Thymus (tissue), 11 donors: ENCODE results near the gene OR2V2. TPM values are rescaled to one million over a fixed set of nuclear protein-coding genes. Genes with fewer than 3 reads are reported as not detected.

Experiments
- DNase-seq, 9 donors: peaks; one replicate each; pipeline ENCODE4 v3.0.0-alpha.2; 2013; ENCODE audit warnings: low spot score in 9 of 9, low read depth in 6 of 9, missing footprints in 1 of 9
- H3K27ac ChIP-seq, 2 donors: one replicate each; pipeline ENCODE4 v1.5.1; 2013; ENCODE audit warnings: control low read depth in 1 of 2, low read depth in 1 of 2, low read length in 1 of 2, mild to moderate bottlenecking in 1 of 2, moderate library complexity in 1 of 2
- H3K27me3 ChIP-seq, 2 donors: one replicate each; pipeline ENCODE4 v1.5.1; 2013; ENCODE audit warnings: low read length in 1 of 2; ENCODE audit not compliant: control insufficient read depth in 2 of 2, insufficient read depth in 1 of 2
- H3K36me3 ChIP-seq, 2 donors: one replicate each; pipeline ENCODE4 v1.5.1; 2013; ENCODE audit warnings: low read length in 1 of 2, mild to moderate bottlenecking in 1 of 2, moderate library complexity in 1 of 2; ENCODE audit not compliant: control insufficient read depth in 2 of 2, insufficient read depth in 2 of 2
- H3K4me1 ChIP-seq, 2 donors: one replicate each; pipeline ENCODE4 v1.5.1; 2013; ENCODE audit warnings: low read length in 2 of 2; ENCODE audit not compliant: control insufficient read depth in 2 of 2, insufficient read depth in 2 of 2
- H3K4me3 ChIP-seq, 2 donors: one replicate each; pipeline ENCODE4 v1.5.1; 2013; ENCODE audit warnings: low read length in 2 of 2, control low read depth in 1 of 2, mild to moderate bottlenecking in 1 of 2
- H3K9me3 ChIP-seq, 2 donors: one replicate each; pipeline ENCODE4 v1.5.1; 2013; ENCODE audit warnings: low read length in 1 of 2, mild to moderate bottlenecking in 1 of 2; ENCODE audit not compliant: control insufficient read depth in 2 of 2, insufficient read depth in 1 of 2
- WGBS: extraction: QIAGEN DNeasy Blood & Tissue Kit; methylation state at CpG from one replicate; pipeline ENCODE4 v1.1.7; 2013; 5-methylcytosine and 5-hydroxymethylcytosine counted together
- polyA plus RNA-seq: library from polyadenylated mRNA; stranded (reverse); fragments of 200-250 nt; gene quantifications from one replicate; pipeline ENCODE4 v1.2.3, GENCODE V29; 2013
- total RNA-seq: library from RNA; stranded (reverse); fragments of 120-200 nt; gene quantifications from one replicate; pipeline ENCODE4 v1.2.4, GENCODE V29; 2013
- donor health status: healthy.

OR2V2 gene
- total and polyA plus RNA-seq, 2 donors, result under 0.01 to 0.05 TPM

DNA sequence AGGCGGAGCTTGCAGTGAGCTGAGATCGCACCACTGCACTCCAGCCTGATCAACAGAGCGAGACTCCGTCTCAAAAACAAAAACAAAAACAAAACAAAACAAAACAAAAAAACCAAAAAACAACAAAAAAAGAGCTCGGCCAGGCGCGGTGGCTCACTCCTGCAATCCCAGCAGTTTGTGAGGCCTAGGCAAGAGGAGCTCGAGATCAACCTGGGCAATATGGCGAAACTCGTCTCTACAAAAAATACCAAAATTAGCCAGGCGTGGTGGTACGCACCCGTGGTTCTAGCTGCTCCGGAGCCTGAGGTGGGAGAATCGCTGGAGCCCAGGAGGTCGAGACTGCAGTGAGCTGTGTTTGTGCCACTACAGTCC, 37.4 kb downstream of the OR2V2 start:
- Histone ChIP-seq H3K9me3 (peaks cover 1 to 11% of the 10 kb centered on the region in 2 donors), H3K27ac (no peak overlapping the region), H3K4me1 (peaks cover 9 to 45% of the 10 kb centered on the region in 2 donors), H3K27me3 (peaks cover 9 to 86% of the 10 kb centered on the region in 2 donors), H3K4me3 (no peak overlapping the region), H3K36me3 (no peaks in the 10 kb centered on the region)
- 80% methylated on average over 16 of the region's 16 CpGs for WGBS
- DNase-seq, result no peak

DNA sequence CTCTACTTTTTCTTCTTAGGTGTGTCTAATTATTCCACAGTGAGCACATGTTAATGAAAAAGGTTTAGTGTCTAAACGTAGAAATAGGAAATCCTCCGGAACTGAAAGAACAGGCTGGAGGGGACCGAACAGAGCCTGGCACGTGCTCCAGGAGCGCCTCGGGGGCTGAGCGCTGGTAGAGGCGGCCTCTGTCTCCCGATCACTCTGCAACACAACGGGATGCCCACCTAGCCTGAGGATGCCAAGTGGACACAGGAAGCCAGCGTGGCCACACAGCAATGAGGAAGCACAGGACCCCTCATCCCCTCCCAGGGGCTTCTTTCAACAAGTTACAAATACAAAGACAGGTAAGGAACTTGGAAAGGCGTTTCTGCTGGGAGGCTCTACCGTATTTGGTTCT, 38.2 kb downstream of the OR2V2 start:
- Histone ChIP-seq H3K4me1 (peaks cover 14 to 52% of the 10 kb centered on the region in 2 donors), H3K4me3 (no peak overlapping the region), H3K27ac (no peak overlapping the region), H3K9me3 (peaks cover 1 to 11% of the 10 kb centered on the region in 2 donors), H3K27me3 (peaks cover 13 to 86% of the 10 kb centered on the region in 2 donors), H3K36me3 (no peaks in the 10 kb centered on the region)
- DNase-seq, result no peak
- 95% methylated on average over 13 of the region's 13 CpGs for WGBS

DNA sequence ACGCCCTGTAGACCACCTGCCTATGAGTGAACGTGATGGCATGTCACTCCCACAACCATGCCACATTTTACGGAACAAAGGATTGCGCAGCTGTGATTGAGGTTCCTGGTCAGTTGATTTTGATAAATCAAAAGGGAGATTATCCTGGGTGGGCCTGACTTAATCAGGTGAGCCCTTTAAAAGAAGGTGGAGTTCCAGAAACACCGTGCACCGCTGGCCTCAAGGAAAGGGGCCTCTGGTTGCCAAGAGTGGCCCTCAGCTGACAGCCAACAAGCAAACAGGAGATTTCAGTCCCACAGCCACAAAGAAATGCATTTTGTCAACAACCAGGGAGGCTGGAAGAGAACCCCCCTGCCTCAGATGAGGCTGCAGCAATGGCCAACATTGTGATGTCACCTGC, 38.6 kb downstream of the OR2V2 start:
- peaks cover 14 to 57% of the 10 kb centered on the region in 2 donors for H3K4me1 ChIP-seq
- H3K27ac ChIP-seq, result no peak overlapping the region
- peaks cover 1 to 11% of the 10 kb centered on the region in 2 donors for H3K9me3 ChIP-seq
- peaks cover 13 to 88% of the 10 kb centered on the region in 2 donors for H3K27me3 ChIP-seq
- no peaks in the 10 kb centered on the region for H3K36me3 ChIP-seq
- WGBS, result 97% methylated on average over 6 of the region's 6 CpGs
- no peak for DNase-seq
- H3K4me3 ChIP-seq, result no peak overlapping the region

DNA sequence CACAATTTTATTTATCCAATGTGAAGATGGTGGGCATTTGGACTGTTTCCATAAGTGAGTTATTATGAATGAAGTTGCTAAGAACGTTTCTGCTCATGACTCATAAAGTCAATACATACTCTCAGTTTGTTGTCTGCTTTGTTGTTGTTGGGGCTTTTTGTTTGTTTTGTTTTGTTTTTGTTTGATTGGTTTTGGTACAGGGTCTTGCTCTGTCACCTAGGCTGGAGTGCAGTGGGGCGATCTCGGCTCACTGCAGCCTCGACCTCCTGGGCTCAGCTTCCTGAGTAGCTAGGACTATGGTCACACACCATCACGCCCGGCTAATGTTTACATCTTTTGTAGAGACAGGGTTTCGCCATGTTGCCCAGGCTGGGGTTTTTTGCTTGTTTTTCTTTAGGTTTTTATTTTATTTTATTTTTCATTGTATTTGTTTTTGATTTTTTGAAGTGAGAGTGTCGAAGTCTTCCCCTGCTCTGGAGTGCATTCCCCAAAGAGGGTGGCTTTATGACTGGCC, 39.7 kb downstream of the OR2V2 start:
- Histone ChIP-seq H3K9me3 (peaks cover 1 to 11% of the 10 kb centered on the region in 2 donors), H3K4me3 (no peak overlapping the region), H3K27ac (no peak overlapping the region), H3K27me3 (peaks cover 9 to 83% of the 10 kb centered on the region in 2 donors), H3K36me3 (no peaks in the 10 kb centered on the region), H3K4me1 (peaks cover 14 to 58% of the 10 kb centered on the region in 2 donors)
- WGBS, result 78% methylated on average over 8 of the region's 8 CpGs
- DNase-seq, result no peak

DNA sequence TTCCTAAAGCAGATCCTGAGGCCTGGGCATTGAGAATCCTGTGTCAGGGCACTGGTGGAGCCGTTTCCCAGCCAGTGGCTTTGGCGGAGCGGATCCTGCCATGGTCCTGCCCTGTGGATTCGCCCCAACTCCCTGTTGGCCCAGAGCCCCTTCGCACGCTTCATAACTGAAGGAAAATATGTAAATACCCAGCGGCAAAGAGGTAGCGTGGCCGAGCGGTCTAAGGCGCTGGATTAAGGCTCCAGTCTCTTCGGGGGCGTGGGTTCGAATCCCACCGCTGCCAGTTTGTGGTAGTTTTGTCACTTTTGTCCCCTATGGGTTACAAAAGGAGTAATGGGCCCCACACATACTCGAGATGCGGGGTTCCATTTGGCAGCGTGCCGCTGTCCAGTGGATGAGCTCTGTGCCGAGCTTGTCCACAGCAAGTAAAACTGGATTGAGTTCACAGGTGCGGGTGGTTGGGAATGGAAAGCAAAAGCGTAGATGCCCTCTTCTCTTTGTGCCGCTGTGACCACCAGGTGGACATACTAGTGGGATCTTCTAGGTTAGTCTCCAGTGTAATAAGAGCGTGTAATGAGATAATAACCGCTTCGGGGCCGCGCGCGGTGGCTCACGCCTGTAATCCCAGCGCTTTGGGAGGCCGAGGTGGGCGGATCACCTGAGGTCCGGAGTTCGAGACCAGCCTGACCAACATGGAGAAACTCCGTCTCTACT, 40.3 kb downstream of the OR2V2 start:
- peak in 3 of 9 donors; percentile 27 to 60 (median 42) for DNase-seq
- H3K4me3 ChIP-seq, result no peak overlapping the region
- peaks cover 19 to 58% of the 10 kb centered on the region in 2 donors for H3K4me1 ChIP-seq
- no peak overlapping the region for H3K27ac ChIP-seq
- H3K9me3 ChIP-seq, result peaks cover 1 to 11% of the 10 kb centered on the region in 2 donors
- H3K27me3 ChIP-seq, result peaks cover 4 to 77% of the 10 kb centered on the region in 2 donors
- 22% methylated on average over 37 of the region's 37 CpGs for WGBS
- no peaks in the 10 kb centered on the region for H3K36me3 ChIP-seq

DNA sequence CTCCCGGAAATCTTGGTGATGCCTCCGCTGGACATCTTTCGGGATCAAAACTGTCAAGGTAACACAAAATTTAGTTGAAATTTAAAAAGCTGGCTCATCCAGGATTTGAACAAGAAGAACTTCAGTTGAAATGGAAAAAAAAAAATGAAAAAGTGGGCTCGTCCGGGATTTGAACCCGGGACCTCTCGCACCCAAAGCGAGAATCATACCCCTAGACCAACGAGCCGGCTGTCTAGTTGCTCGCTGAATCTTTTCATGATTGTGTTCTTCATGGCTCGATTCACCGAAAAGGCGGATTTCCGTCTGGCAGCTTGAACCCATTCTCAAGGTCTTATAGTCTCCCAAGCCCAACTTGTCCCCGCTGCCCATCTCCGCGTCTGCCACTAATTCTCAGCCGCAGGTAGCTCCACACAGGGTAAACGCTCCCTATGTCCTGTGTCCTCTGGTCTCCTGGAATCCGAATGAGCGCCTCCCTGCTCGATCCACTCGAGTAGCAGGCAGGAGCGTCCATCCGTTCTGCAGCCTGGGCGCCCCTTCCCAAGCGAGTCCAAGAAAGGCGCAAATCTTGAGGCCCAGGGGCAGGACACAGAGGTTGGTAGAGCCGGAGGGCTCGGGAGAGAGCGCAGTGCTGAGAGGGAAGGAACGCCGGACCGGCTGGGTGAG, 41.4 kb downstream of the OR2V2 start:
- under 1% methylated on average over 35 of the region's 35 CpGs for WGBS
- DNase-seq, result peak in 5 of 9 donors; percentile 74 to 94 (median 85)
- H3K27ac ChIP-seq, result peak overlapping the region in 1 of 2 donors; percentile 88

DNA sequence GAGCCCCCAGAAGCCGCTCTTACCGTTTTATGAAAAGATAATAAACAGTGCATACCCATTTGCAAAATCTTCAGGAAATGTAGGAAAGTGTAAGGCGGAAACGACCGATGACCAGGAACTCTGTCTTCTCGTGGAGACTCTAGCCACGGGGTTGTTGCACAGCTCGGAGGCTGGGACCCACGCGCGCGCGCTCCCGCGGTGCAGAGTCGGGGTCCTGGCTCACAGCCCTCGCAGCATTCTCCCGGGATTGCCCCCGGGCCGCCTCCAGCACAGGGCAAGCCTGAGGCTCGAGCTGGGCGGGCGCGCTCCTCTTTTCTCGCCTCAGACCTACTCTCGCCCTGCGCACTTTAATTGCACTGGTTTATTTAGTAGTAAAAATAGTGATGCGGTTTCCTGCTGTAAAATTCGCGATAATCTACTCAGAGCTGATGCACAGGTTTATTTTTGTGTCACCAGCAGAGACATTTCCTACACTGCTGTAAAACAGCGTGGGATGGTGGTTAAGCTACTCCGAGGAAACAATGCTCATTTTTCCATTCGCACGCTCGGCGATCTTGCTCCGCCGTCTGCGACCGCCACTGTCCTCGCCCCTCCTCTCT, 42.1 kb downstream of the OR2V2 start:
- WGBS, result under 1% methylated on average over 41 of the region's 41 CpGs
- Histone ChIP-seq H3K4me1 (peaks cover 20 to 52% of the 10 kb centered on the region in 2 donors), H3K27me3 (peaks cover 4 to 69% of the 10 kb centered on the region in 2 donors), H3K36me3 (no peaks in the 10 kb centered on the region), H3K9me3 (peaks cover 1 to 11% of the 10 kb centered on the region in 2 donors), H3K27ac (peak overlapping the region; percentile 41 to 76), H3K4me3 (peak overlapping the region; percentile 88 to 97)
- peak in 3 of 9 donors; percentile 36 to 72 (median 38) for DNase-seq

More for the DNA sequence above, 41.4 kb downstream of the OR2V2 start:
- peaks cover 1 to 11% of the 10 kb centered on the region in 2 donors for H3K9me3 ChIP-seq
- peaks cover 4 to 70% of the 10 kb centered on the region in 2 donors for H3K27me3 ChIP-seq
- peaks cover 20 to 57% of the 10 kb centered on the region in 2 donors for H3K4me1 ChIP-seq
- H3K4me3 ChIP-seq, result peak overlapping the region; percentile 88 to 97
- H3K36me3 ChIP-seq, result no peaks in the 10 kb centered on the region

DNA sequence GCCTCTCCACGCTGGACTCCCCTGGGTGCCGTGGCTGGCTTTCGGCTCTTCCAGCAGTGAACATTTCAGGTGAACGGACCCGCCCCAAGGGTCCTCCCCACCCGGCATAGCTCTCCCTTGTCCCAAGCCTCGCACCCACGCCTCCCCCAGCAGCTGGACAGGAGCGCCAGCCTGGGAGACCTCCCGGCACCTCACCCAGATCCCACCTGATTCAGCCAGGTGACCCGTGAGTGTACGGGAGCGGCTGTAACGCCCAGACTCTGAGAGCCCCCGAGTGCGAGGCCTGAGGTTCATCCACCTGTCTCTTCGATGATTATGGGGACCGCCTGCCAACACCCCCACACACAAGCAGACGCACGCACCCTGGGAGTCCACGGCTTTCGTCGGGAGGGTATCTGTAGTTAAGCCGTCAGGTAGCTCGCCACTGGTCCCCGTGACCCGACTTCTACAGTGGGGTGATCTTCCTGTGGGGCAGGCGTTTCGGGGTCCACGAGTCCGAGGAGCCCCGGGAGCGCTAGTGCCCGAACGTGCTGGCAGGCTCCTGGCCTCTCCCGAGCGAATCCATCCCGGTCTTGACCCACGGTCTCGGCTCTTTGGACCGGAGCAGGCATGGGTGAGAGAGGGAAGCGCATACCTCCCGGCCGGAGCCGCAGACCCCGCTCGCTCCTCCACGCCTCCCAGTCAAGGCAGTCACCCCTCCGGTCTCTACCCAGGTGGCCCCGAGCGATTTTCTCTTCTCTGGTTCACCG, 42.8 kb downstream of the OR2V2 start:
- under 1% methylated on average over 52 of the region's 52 CpGs for WGBS
- DNase-seq, result peak in 1 of 9 donors; percentile 46
- peaks cover 4 to 69% of the 10 kb centered on the region in 2 donors for H3K27me3 ChIP-seq
- peak overlapping the region; percentile 88 to 97 for H3K4me3 ChIP-seq
- H3K27ac ChIP-seq, result peak overlapping the region; percentile 41 to 76
- no peaks in the 10 kb centered on the region for H3K36me3 ChIP-seq
- H3K9me3 ChIP-seq, result peaks cover 1 to 6% of the 10 kb centered on the region in 2 donors
- H3K4me1 ChIP-seq, result peaks cover 20 to 49% of the 10 kb centered on the region in 2 donors
